ENCODE data around the gene SNAPC3. TPM values are rescaled to one million over a fixed set of nuclear protein-coding genes. Genes with fewer than 3 reads are reported as not detected.

The SNAPC3 gene
- total RNA-seq, 1 experiment from 2014 or later = 11.5 TPM

DNA sequence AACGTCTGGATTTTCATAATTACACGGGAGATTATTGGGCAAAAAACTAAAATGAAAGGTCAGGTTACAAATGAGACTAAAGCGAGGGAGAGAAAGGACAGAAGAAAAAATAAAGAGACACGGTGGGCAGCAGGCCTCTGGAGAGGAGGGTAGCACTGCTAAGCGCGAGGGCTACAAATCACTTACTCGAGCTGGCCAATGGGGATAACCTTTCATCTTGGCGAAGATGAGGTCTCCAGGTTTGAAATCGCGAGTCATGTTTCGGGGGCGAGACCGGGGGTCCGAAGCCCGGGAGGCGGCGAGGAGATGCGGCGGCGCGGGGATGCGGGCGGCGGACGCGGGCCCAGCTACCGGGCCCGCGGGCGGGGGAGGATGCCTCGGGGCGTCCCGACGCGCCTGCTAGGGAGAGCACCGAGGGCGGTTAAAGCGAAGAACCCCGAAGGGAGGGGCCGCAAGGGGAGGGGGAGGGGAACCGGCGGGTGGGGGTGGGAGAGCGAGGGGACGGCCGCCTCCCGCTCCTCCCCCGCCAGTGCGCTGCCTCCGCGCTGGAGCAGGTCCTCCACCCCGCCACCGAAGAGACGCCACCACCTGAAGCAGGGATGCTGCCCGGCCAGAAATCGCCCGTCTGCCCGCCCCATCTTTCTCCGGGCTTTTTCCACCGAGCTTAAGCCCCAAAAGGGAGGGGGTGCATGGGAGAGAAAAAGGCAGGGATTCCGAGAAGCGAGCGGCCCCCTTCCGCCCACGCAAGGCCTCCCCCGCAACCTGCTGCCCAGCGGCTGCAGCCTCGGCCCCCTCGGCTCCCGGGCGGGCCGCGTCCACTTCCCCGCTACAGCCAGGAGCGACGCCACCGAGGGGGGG lies 87.5 kb downstream of the SNAPC3 start:
- ChIA-PET POLR2A (no interaction called here), CTCF (no interaction called here)
- intact Hi-C loops (cut with micrococcal nuclease; ENCODE audit: unreplicated experiment) (no loop called here), in situ Hi-C loops (cut with HindIII; ENCODE audit: low pct_unique_long_range_greater_than_20kb, low sequenced_read_pairs) (no loop called here)
- no peaks in the 10 kb centered on the region for H3K4me1 ChIP-seq (ENCODE audit: control insufficient read depth, insufficient read depth, low read length)
- no peaks in the 10 kb centered on the region for H3K9me3 ChIP-seq (ENCODE audit: control insufficient read depth, insufficient read depth, low read depth, low read length)
- ATAC-seq (peak; percentile 81), DNase-seq (ENCODE audit: low read depth, low spot score) (no peak)
- TF ChIP-seq POLR2AphosphoS5 (IDR thresholded peaks at IDR 0.05; ENCODE audit: low read depth, low read length) = no peak
- TF ChIP-seq, protein P1, sequence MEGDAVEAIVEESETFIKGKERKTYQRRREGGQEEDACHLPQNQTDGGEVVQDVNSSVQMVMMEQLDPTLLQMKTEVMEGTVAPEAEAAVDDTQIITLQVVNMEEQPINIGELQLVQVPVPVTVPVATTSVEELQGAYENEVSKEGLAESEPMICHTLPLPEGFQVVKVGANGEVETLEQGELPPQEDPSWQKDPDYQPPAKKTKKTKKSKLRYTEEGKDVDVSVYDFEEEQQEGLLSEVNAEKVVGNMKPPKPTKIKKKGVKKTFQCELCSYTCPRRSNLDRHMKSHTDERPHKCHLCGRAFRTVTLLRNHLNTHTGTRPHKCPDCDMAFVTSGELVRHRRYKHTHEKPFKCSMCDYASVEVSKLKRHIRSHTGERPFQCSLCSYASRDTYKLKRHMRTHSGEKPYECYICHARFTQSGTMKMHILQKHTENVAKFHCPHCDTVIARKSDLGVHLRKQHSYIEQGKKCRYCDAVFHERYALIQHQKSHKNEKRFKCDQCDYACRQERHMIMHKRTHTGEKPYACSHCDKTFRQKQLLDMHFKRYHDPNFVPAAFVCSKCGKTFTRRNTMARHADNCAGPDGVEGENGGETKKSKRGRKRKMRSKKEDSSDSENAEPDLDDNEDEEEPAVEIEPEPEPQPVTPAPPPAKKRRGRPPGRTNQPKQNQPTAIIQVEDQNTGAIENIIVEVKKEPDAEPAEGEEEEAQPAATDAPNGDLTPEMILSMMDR (IDR thresholded peaks at IDR 0.05) = no peak
- no peak for TF ChIP-seq TCF7L2 (IDR thresholded peaks at IDR 0.05; ENCODE audit: low read depth, low read length)
- no peak for TF ChIP-seq SIN3A (IDR thresholded peaks at IDR 0.05; ENCODE audit: borderline replicate concordance, insufficient read depth, low read depth, low read length)
- H3K4me3 ChIP-seq (ENCODE audit: low read depth in 2 of 2, low read length in 2 of 2) = peak overlapping the region; percentile 57 to 58
- H3K27me3 ChIP-seq (ENCODE audit: control insufficient read depth, insufficient read depth, low read length) = no peaks in the 10 kb centered on the region
- peaks cover 7% of the 10 kb centered on the region for H3K36me3 ChIP-seq (ENCODE audit: control insufficient read depth, insufficient read depth, low read length)
- no TSS peak for BruUV-seq (replicated peaks)
- peak overlapping the region; percentile 65; the same call in 1 of the 2 replicates for H3K27ac ChIP-seq (ENCODE audit: low read length)

DNA sequence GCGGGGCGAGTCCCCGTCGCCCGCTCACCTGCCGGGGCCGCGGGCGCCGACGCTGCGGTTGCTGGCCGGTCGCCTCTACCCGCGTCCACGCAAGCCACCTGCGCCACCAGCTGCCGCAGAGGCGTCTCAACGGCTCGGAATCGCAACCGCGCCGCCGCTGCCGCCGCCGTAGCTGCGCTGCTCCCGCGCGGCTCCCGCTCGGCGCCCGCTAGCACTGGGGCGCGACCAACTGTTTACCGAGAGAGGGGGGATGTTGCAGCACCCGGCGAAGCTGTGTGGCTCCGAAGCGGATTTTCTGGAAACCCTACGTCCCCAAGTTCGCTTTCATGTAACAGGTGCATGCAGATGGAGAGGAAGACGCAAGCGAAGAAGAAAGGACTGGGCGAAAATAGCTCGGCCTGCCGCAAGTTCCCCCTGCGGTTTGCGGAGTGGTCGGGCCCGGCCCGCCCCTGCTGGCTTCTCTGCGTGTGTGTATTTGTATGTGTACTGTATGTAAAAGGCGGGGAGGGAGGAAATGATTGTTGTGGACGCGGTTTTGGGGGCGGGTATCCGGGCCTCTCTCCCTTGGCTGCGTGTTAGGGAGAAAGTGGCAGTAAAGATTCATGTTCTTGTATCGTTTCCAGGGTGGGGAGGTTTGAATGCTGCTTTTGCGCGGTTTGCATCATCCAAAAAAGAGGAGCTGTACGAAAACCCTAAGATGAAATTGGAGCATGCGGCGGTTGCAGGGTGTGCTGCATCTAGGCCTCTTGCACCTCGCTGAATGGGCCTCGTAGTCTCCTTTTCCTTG lies 88.3 kb downstream of the SNAPC3 start, which contains the start of gene PSIP1:
Gene PSIP1, minus strand, starts transcription at position 182 of the 787 bp plus-strand sequence. CDS start 782 bp downstream, outside the sequence.
- intact Hi-C loops (cut with micrococcal nuclease; ENCODE audit: unreplicated experiment) = no loop called here
- no TSS peak for BruUV-seq (replicated peaks)
- Histone ChIP-seq H3K9me3 (ENCODE audit: control insufficient read depth, insufficient read depth, low read depth, low read length) (no peaks in the 10 kb centered on the region), H3K4me1 (ENCODE audit: control insufficient read depth, insufficient read depth, low read length) (no peaks in the 10 kb centered on the region), H3K4me3 (ENCODE audit: low read depth in 2 of 2, low read length in 2 of 2) (peak within 1 kb of the TSS; percentile 57 to 58), H3K27me3 (ENCODE audit: control insufficient read depth, insufficient read depth, low read length) (no peaks in the 10 kb centered on the region), H3K36me3 (ENCODE audit: control insufficient read depth, insufficient read depth, low read length) (peaks cover 7% of the 10 kb centered on the region), H3K27ac (ENCODE audit: low read length) (peak within 1 kb of the TSS; percentile 65)
- ChIA-PET POLR2A (no interaction called here), CTCF (no interaction called here)
- peak; percentile 91 for ATAC-seq
- TF ChIP-seq SIN3A (IDR thresholded peaks at IDR 0.05; ENCODE audit: borderline replicate concordance, insufficient read depth, low read depth, low read length) = no peak
- no peak for TF ChIP-seq REST (IDR thresholded peaks at IDR 0.05; ENCODE audit: insufficient read depth in 1 of 2, low read depth in 2 of 2, low read length in 1 of 2)
- no peak for TF ChIP-seq TCF7L2 (IDR thresholded peaks at IDR 0.05; ENCODE audit: low read depth, low read length)
- TF ChIP-seq, protein P1 (IDR thresholded peaks at IDR 0.05) = no peak
- no peak; the same call in 1 of the 2 replicates for TF ChIP-seq POLR2AphosphoS5 (IDR thresholded peaks at IDR 0.05; ENCODE audit: low read depth, low read length)
- in situ Hi-C loops (cut with HindIII; ENCODE audit: low pct_unique_long_range_greater_than_20kb, low sequenced_read_pairs) = no loop called here
- peak; percentile 15 for DNase-seq (ENCODE audit: low read depth, low spot score)

Other genes with a start within 250 kb of the SNAPC3 start
- gene TTC39B, start 115.7 kb upstream of the SNAPC3 start, total RNA-seq (2021; ENCODE audit: unreplicated experiment) = 1.6 TPM
- 30.4 TPM for gene PSIP1, start 88.1 kb downstream of the SNAPC3 start, total RNA-seq (2021; ENCODE audit: unreplicated experiment)
- gene CCDC171, start 130.2 kb downstream of the SNAPC3 start, total RNA-seq (2021; ENCODE audit: unreplicated experiment) = 1.5 TPM

Data from Panc1 (cell line).